PFSK-1 (cell line): ENCODE data around the gene PIK3C3.

Source experiments
- POLR2AphosphoS5 ChIP-seq: IDR thresholded peaks from 2 replicates; pipeline ENCODE4 v1.6.1; 2012; ENCODE audit warnings: low read depth, mild to moderate bottlenecking, control low read depth, low read length, moderate library complexity
- SIN3A ChIP-seq: IDR thresholded peaks from 2 replicates; pipeline ENCODE4 v1.6.1; 2012; ENCODE audit warnings: mild to moderate bottlenecking, low read length, moderate library complexity, borderline replicate concordance; ENCODE audit not compliant: insufficient read depth
- TF ChIP-seq, protein P1 (sequence below), 2 experiments: IDR thresholded peaks; 2 replicates each; pipeline versions ENCODE4 v1.6.1 to v1.8.0; 2011 to 2012; ENCODE audit warnings: low read depth in 2 of 2, low read length in 2 of 2, control low read depth in 1 of 2, inconsistent platforms in 1 of 2, mild to moderate bottlenecking in 1 of 2, moderate library complexity in 1 of 2; ENCODE audit not compliant: insufficient read depth in 1 of 2

DNA sequence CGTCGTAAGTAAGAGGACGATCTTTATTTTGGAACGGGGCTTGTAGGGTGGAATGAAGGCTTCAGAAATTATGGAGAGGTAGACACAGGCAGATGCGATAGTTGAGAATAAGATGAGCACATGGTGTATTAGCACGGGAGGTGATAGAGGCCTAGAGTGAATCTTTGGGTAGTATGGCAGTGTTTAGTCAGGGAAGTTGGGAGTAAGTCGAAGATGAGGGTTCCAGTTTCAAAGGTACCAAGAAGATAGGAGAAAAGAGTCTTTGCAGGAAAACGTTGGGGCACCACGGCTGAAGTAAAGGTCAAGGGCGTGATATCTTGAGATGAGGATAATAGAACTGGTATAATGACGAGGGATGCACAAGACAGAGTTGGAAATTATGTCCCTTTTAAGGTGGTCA is 654 bp downstream of the PIK3C3 start:
- TF ChIP-seq, protein P1, sequence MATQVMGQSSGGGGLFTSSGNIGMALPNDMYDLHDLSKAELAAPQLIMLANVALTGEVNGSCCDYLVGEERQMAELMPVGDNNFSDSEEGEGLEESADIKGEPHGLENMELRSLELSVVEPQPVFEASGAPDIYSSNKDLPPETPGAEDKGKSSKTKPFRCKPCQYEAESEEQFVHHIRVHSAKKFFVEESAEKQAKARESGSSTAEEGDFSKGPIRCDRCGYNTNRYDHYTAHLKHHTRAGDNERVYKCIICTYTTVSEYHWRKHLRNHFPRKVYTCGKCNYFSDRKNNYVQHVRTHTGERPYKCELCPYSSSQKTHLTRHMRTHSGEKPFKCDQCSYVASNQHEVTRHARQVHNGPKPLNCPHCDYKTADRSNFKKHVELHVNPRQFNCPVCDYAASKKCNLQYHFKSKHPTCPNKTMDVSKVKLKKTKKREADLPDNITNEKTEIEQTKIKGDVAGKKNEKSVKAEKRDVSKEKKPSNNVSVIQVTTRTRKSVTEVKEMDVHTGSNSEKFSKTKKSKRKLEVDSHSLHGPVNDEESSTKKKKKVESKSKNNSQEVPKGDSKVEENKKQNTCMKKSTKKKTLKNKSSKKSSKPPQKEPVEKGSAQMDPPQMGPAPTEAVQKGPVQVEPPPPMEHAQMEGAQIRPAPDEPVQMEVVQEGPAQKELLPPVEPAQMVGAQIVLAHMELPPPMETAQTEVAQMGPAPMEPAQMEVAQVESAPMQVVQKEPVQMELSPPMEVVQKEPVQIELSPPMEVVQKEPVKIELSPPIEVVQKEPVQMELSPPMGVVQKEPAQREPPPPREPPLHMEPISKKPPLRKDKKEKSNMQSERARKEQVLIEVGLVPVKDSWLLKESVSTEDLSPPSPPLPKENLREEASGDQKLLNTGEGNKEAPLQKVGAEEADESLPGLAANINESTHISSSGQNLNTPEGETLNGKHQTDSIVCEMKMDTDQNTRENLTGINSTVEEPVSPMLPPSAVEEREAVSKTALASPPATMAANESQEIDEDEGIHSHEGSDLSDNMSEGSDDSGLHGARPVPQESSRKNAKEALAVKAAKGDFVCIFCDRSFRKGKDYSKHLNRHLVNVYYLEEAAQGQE (IDR thresholded peaks at IDR 0.05; ENCODE audit: insufficient read depth in 1 of 2, low read depth in 2 of 2, low read length in 2 of 2) = no peak
- no peak for TF ChIP-seq POLR2AphosphoS5
- no peak for TF ChIP-seq SIN3A
